Measurements from ENCODE around the gene IMMP2L.

GRCh38 chr7:111571720-111572119, 9.4 kb upstream of the IMMP2L start:
- no peak for TF ChIP-seq CTCF (IDR thresholded peaks at IDR 0.05)
- no peak for TF ChIP-seq POLR2AphosphoS5 (IDR thresholded peaks at IDR 0.05)
- no peak for TF ChIP-seq POLR2A (IDR thresholded peaks at IDR 0.05)
- no peak for TF ChIP-seq EP300 (IDR thresholded peaks at IDR 0.05)
